Epithelial cell of prostate (primary cell): ENCODE results near the gene CTNNA1.
"Not testable (repeated sequence)": the region's sequence is repeated elsewhere in the genome, so short reads cannot be mapped to it uniquely, and the experiment has no call there.

Experiments
- DNase-seq: peaks from one replicate; pipeline ENCODE4 v3.0.0-alpha.2; 2011; ENCODE audit warnings: low read depth, low spot score
- H3K27ac ChIP-seq: fragments of 450-650 bp; 2 replicates; pipeline ENCODE4 v1.5.1; 2017; ENCODE audit warnings: mild to moderate bottlenecking

CTNNA1 gene

DNA sequence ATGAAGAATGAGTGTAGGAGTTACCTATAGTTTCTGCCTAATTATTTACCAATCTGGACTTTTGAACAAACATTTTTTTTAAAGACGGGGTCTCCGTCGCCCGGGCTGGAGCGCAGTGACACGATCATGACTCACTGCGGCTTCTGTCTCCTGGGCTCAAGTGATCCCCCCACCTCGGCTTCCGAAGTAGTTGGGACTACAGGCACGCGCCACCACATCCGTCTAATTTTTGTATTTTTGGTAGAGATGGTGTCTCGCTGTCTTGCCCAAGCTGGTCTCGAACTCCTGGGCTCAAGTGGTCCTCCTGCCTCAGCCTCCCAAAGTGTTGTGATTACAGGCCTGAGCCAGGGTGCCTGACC, 1.5 kb downstream of the CTNNA1 start:
- peak overlapping the region; percentile 98 for H3K27ac ChIP-seq
- DNase-seq = no peak

DNA sequence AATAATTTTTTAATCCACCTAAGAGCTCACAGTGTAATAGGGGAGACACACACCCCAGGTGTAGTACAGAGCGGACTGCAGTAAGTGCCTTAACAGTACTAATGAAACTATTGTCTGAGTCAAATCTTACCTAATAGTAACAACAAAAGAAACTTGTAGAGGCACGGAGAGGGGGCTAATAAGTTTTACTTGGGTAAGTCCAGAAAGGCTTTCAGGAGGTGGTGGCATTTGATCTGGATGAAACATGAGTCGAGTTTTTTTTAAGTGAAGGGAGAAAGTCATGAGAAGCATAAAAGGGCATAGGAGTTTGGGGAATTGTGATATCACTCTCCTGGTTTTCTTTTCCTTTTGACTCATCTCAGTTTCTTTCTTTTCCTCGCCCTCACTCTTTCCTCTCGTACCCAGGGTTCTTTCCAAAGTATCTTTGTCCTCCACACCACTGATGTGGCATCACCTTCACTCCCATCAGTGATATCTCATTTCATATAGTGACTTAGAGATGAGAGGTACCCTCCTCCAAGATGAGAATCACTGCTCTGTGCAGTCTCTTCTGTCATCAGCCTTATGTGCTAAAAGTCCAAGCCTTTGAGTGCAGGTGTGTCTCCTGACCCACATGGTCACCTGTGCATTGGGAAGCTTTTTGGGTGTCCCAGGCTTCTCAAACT, 2.0 kb downstream of the CTNNA1 start:
- DNase-seq = no peak
- peak overlapping the region; percentile 98 for H3K27ac ChIP-seq

DNA sequence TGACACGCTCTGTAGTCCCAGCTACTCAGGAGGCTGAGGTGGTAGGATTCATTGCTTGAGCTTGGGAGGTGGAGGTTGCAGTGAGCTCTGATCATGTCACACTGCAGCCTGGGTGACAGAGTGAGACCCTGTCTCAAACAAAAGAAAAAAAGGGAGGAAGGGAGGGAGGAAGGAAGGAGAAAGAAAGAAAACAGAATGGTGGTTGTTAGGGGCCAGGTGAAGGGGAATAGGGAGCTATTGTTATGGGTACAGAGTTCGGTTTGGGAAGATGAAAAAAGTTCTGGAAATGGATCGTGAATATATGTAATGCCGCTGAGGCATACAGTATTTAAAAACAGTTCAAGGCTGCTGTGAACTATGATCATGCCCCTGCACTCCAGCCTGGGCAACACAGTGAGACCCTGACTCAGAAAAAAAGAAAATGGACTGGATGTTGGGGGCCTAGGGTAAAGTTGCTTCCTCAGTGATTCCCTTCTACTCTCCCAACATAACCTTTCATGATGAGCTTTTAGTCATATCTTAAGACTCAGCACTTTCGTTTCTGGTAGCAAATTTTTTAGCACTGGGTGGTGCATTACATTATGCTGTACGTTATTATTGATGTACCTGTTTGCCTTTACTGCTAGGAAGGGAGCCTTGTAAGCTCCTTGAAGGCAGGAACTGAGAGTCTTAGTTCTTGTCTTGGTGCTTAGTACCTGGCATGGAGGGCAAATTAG, 4.0 kb downstream of the CTNNA1 start:
- no peak overlapping the region for H3K27ac ChIP-seq

DNA sequence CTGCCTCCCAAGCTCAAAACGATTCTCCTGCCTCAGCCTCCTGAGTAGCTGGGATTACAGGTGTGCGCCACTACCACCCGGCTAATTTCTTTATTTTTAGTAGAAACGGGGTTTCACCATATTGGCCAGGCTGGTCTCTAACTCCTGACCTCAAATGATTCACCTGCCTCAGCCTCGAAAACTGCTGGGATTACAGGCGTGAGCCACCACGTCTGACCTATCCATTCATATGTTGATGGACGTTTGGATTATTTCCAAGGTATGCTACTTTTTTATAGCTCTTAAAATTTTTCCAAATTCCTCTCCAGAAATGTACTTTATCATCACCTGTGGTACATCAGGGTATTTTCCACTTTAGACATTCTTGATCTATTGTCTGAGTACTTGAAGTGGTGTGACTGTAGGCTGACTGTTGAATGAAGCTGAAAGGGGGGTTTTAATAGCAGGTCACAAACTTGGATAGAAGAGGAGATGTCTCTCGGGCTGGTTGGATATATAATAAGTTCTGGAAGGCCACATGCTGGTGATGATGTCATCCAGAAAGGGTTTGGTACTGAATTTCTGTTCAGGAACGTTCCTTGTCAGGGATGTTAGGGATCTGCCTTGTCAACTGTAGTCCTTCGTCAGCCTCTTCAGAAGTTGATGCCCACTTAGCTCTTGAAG, 7.4 kb downstream of the CTNNA1 start:
- no peak for DNase-seq

More for the DNA sequence above, 4.0 kb downstream of the CTNNA1 start:
- no peak for DNase-seq

DNA sequence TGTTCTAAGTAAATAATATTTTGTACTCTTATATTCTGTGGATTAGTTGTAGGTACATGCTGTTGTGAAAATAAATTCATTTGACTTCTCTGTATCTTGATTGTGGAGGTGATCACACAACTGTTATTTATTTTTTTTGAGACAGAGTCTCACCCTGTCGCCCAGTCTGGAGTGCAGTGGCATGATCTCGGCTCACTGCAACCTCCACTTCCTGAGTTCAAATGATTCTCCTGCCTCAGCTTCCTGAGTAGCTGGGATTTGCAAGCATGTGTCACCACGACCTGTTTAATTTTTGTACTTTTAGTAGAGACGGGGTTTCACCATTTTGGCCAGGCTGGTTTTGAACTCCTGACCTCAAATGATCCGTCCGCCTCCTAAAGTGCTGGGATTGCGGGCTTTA, 7.9 kb downstream of the CTNNA1 start:
- H3K27ac ChIP-seq = peak overlapping the region; percentile 31
- not testable (repeated sequence) for DNase-seq

More for the DNA sequence above, 7.4 kb downstream of the CTNNA1 start:
- peak overlapping the region; percentile 31 for H3K27ac ChIP-seq

DNA sequence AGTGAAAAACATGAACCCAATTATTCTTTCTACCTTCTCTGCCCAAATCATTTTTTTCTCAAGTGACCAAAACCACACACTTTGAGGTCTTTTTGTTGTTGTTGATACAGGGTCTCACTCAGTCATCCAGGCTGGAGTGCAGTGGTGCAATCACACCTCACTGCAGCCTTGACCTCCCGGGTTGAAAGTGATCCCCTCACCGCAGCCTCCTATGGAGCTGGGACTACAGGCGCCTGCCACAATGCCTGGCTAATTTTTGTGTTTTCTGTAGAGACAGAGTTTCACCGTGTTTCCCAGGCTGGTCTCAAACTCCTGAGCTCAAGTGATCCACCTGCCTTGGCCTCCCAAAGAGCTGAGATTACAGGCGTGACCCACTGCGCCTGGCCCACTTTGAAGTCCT, 8.4 kb downstream of the CTNNA1 start:
- DNase-seq, H3K27ac ChIP-seq: not testable (repeated sequence)

DNA sequence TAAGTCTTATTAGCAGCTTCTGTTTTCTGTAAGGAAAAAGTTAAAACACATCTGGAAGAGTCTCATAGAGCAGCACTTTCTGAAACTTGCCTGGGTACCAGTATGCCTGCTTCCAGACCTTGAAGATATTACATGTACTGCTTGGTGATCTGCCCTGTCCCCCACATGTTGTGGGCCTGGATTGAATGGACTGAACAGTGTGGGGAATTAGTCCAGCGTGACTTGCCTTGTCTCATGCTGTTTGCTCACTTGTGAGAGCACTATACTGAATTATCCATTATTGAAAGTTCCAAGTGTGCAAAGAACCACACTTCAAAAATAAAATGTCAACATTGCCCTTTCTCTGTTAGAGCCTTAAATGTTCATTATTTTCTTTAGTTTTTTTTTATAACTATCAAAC, 8.9 kb downstream of the CTNNA1 start:
- no peak for DNase-seq
- H3K27ac ChIP-seq = no peak overlapping the region

DNA sequence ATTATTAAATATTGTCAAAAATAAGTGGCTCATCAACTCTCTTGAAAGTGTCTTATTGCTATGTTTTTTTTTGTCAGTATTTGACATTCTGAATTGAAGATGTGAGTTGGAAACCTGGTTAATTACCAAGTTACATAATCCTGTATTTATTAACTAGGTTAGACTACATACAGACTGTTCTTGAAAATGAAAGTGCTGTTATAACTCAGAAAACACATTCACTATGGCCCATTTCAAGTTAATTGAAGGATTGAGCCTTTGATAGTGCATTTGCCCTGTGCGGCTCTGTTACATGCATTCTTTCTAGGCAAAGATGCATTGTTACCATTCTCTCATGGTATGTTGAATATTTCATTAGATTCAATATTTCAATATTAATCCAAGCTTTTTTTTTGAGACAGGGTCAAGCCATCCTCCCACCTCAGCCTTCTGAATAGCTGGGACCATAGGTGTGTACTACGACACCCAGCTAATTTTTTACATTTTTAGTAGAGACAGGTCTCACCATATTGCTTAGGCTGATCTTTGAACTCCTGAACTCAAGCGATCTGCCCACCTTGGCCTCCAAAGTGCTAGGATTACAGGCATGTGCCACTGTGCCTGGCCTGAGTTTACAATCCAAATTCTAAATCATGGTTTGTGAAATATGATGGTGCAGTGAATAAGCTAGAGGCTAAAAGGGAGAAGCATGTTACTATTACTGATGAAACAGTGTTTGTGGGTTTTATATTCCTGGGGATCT, 10.0 kb downstream of the CTNNA1 start:
- DNase-seq = no peak
- H3K27ac ChIP-seq = no peak overlapping the region

DNA sequence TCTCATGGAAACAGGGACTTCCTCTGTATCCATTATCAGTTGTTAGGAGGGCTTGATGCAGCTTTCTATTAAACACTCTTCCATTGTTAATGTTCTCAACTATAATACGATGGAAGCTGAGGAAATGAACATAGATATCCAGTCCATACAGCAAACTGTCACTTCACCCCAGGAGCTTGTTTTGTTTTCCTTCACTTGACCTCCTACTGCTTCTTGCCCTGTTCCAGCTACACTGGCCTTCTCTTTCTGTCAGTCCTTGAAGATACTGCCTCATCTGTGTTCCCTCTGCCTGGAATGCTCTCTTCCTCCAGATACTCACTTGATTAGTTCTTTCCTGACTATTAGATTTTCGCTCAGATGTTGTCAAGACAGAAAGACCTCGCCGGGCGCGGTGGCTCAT, 17.1 kb downstream of the CTNNA1 start:
- no peak for DNase-seq
- H3K27ac ChIP-seq = no peak overlapping the region

DNA sequence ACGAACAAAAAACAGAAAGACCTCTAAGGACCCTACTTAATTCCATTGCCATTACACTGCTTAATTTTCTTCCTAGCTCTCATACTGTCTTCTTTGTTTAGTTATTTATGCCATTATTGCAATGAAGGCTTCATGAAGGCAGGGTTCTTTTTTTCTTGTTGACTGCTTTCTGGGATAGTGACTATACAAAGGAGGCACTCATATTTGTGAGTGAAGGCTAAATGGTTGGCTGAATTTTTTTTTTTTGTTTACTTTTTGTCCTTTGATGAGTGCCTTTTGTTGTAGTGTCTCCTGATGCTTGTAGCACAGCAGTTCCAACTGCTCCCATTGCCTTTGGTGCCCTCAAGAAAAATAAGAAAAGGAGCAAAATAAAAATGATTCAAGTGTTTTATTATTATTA, 17.8 kb downstream of the CTNNA1 start:
- no peak for DNase-seq
- H3K27ac ChIP-seq = no peak overlapping the region

DNA sequence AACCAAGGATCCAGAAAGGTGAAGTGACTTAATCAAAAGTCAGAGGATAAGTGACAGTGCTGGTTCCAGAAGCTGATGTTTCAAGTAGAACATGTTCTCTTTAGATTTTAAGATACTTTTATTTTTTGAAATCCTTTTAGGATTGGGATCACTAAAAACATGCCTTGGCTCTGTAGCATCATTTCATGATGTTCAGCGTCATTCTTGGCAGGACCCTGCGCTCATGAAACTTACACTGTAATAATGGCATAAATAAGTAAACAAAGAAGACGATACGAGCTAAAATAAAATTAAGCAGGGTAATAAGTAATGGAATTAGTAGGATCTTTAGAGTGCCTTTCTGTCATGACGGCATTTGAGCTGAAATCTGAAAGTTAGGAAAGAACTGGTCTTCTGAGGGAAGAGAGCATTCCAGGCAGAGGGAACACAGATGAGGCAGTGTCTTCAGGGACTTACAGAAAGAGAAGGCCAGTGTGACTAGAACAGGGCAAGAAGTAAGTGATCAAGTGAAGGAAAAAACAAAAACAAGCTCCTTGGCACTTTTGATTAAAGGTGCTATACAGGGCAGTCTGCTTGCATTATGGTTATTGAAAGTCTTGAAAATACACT, 19.9 kb downstream of the CTNNA1 start:
- DNase-seq = no peak
- H3K27ac ChIP-seq = no peak overlapping the region

DNA sequence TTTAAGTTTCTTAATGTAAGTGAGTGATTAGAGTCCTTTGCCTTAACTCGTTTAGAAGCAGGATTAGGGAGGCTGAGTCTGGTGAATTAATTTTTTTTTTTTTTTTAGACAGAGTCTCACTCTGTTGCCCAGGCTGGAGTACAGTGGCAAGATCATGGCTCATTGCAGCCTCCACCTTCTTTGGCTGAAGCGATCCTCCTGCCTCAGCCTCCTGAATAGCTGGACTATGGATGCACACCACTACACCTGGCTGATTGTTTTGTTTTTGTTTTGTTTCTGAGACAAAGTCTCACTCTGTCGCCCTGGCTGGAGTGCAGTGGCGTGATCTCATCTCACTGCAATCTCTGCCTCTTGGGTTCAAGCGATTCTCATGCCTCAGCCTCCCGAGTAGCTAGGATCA, 20.4 kb downstream of the CTNNA1 start:
- DNase-seq, H3K27ac ChIP-seq: not testable (repeated sequence)

DNA sequence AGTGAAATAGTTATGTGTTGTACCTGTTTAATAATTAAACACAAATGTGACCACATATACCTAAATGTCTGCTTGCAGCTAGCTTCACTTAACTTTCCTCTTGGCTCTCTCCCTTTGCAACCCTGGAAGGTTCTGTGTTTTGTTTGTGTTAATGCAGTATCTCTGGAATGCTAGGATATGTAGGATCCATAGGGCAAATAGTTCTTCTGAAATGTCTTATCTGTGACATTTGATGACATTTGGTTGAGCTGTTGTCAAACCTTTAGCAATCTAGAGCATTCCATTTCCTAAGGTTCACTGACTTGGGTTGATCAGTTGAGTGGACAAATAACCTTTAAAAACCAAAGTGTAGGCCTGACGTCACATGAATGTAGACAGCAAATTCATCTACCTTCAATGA, 21.8 kb downstream of the CTNNA1 start:
- no peak overlapping the region for H3K27ac ChIP-seq
- DNase-seq = no peak

DNA sequence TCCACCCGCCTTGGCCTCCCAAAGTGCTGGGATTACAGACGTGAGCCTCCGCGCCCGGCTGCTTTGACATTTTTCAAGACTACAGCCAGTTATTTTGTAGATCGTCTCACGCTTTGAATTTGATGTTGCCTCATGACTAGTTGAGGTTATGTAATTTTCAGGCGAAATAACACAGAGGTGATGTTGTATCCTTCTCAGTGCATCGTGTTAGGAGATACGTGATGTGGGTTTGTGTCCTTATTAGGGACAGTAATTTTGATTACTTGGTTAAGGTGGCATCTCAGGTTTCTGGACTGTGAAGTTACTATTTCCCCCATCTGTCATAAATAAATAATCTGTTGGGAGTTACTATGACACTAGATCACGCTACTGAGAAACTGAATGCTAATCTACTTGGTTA, 25.0 kb downstream of the CTNNA1 start:
- no peak overlapping the region for H3K27ac ChIP-seq
- no peak for DNase-seq

DNA sequence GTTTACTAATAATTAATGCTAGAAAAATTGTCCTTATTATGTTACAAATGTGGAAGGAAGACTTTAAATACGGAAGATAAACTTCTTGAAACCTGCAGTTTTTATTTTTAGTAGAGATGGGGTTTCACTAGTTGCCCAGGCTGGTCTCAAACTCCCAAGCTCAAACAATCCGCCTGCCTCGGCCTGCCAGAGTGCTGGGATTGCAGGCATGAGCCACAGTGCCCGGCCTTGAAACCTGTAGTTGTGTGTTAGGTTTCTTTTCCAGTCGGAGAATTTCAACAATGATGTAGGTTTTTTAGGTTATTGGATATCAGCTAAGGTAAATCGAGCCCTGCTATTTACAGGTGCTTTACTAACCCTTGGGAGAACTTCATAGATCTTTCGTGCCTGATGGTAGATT, 30.8 kb downstream of the CTNNA1 start:
- H3K27ac ChIP-seq = no peak overlapping the region
- DNase-seq = no peak

DNA sequence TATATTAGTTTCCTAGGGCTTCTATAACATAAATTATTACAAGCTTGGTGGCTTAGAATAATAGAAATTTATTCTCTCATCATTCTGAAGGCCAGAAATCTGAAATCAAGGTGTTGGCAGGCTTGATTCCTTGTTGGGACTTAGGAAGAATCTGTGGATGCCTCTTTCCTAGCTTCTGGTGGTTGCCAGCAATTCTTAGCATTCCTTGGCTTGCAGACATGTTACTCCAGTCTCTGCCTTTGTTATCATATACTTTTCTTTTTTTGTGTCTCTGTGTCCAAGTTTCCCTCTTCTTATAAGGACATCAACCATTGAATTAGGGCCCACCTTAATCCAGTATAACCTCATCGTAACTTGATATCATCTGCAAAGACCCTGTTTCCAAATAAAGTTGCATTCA, 31.4 kb downstream of the CTNNA1 start:
- no peak overlapping the region for H3K27ac ChIP-seq
- no peak for DNase-seq

DNA sequence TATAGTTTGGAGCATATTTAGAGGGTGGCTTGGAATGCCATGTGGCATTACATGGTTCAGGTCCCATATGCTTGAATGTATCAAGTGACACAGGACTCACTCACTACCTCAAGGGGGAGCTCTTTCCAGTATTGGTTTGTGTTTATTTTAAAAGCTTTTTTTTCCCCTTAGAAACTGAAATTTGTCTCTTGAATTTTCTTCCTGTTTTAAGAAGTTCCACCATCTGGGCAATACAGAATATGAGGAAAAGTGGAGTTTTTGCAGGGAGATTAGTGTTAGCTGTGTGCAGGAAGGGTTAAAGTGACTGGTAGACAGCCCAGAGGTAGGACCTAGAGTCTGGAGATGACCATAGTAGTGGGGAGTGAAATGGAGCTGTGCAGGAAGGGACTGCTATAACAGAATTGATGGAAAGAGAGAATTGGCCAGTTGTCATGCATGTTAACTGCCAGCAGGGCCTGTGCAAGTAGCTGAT, 36.6 kb downstream of the CTNNA1 start:
- no peak overlapping the region for H3K27ac ChIP-seq
- no peak for DNase-seq

DNA sequence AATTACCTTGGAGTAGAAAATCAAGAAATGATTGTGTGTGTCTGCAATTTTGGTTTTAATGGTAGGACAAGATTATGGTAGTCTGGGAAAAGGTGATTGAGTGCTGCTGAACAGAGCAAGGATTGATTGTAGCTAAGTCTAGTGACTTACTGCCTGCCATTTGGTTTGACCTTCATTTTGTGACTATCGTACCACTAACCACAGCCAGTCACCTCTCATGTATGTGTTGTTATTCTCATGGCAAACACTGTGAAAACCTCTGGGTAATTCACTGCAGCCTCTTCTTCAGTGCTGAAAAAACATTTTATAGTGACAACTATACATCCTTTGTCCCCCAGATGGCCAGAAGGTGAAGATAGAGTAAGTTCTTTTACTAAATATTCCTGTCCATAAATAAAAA, 37.5 kb downstream of the CTNNA1 start:
- H3K27ac ChIP-seq = no peak overlapping the region
- no peak for DNase-seq

DNA sequence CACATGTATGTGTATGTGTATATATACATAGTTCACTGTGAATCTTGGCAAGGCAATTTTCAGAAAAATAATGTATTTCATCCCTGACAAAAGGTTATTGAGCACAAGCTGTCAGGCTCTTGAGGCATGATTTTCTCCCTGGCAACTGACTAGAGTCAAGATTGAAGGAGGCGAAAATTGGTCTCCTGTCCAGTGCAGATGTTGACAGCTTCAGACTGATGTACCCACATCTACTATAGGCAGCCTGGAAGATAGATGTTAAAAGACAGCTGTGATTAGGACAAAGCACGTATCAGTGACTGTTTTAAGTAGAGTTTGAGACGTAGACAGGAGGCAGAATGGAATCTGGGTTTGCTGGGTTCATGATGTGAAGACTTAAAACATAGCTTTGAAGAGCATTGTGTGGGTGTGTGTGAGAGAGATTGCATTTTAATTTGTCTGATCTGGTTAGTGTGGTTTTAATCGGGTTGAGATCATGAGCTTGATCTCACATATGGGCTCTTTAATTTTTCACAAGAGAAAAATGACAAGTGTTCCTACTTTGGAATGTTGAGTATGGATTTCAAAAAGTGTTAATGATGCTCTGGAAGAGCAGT, 39.1 kb downstream of the CTNNA1 start:
- DNase-seq = no peak
- H3K27ac ChIP-seq = no peak overlapping the region

DNA sequence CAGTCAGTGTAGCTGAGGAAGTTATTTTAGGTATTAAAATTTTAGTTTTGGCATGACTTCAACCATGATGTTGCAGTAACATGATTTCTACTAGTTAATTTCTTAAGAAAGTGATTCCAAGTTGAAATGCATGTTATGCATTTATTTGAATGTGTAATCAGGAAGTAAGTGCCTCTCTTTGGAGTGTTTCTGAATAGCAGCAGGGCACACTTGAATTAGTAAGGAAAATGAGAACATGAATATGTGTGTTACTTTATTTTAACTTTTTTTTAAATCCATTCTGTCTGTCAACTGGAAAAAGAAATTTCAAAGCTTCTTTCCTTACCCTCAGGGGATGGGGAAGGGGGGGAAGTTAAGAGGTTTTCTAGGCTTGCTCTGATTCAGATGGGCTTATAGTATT, 40.4 kb downstream of the CTNNA1 start:
- H3K27ac ChIP-seq = no peak overlapping the region
- no peak for DNase-seq
